ENCODE results near the gene CARHSP1.
A peak's percentile ranks its signal among the peaks of the same experiment; 100 is the strongest.

CARHSP1 gene

DNA sequence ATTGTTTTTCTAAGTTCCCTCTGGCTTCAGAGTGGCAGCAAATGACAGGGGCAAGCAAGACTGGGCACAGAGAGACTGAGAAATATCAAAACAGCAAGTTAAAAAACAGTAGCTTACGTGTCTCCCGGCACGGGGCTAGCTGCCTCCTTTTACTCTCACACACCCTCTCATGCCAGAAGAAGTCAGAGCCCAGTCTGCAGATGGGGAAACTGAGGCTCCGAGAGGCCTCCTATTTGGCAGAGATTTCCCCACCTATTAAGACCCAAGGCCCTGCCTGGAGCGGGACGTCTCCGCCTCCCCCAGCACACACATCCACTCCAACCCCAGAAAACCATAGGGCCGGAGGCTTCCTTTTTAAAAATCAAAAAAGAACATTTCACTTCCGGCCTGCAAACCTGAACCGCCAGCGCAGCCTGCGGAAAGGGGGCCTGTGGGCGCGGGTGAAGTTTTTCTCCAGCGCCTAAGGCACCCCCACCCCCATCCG is 832 bp downstream of the CARHSP1 start:
- peak overlapping the region; percentile 88 for H3K4me3 ChIP-seq (ENCODE audit: low read length)
- H3K9ac ChIP-seq (ENCODE audit: low read length), result peak overlapping the region; percentile 95
- peaks cover 55% of the 10 kb centered on the region for H3K4me1 ChIP-seq (ENCODE audit: control insufficient read depth, insufficient read depth, low read length)
- H3K27me3 ChIP-seq (replicated peaks; ENCODE audit: control insufficient read depth, insufficient read depth, low read length), result no peaks in the 10 kb centered on the region
- DNase-seq (ENCODE audit: low read depth), result peak; percentile 43
- no peaks in the 10 kb centered on the region for H3K9me3 ChIP-seq (ENCODE audit: control insufficient read depth, low read length)
- no peaks in the 10 kb centered on the region for H3K36me3 ChIP-seq (ENCODE audit: control insufficient read depth, insufficient read depth, low read length, severe bottlenecking)

DNA sequence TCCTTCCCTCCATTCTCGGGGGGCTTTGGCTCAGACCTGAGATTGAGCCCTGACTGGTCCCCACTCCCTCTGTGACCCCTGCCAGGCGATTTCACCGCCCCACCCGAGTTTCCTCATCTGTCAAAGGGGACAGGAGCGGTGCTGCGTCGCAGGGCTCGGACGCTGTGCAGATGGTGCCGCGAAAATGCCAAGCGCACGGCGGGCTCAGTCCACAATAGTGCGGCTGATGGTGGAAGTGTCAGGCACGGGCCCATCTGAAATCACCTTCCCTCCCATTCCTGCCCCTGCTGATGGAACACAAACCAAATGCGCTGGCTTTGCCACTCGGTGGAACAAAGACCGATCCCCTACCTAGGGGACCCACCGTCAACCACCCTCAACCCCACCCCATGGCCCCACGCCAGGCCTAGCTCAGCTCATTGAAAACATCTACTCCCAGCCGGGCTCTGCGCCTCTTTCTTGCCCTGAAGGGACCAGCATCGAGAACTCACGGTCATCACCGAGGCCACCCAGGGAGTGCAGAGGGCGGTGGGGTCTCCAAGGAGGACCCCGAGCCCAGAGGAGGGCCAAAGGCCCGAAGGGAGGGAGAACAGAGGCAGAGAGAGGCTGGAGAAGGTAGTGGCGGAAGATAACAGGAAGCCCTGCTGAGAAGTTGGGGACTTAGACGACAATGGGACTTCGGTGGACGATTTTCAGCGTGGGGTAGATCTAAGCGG is 1.4 kb downstream of the CARHSP1 start:
- Histone ChIP-seq H3K9ac (ENCODE audit: low read length) (peak overlapping the region; percentile 95), H3K4me3 (ENCODE audit: low read length) (peak overlapping the region; percentile 88), H3K27me3 (replicated peaks; ENCODE audit: control insufficient read depth, insufficient read depth, low read length) (no peaks in the 10 kb centered on the region), H3K4me1 (ENCODE audit: control insufficient read depth, insufficient read depth, low read length) (peaks cover 56% of the 10 kb centered on the region), H3K9me3 (ENCODE audit: control insufficient read depth, low read length) (no peaks in the 10 kb centered on the region), H3K36me3 (ENCODE audit: control insufficient read depth, insufficient read depth, low read length, severe bottlenecking) (no peaks in the 10 kb centered on the region)
- DNase-seq (ENCODE audit: low read depth), result peak; percentile 59

DNA sequence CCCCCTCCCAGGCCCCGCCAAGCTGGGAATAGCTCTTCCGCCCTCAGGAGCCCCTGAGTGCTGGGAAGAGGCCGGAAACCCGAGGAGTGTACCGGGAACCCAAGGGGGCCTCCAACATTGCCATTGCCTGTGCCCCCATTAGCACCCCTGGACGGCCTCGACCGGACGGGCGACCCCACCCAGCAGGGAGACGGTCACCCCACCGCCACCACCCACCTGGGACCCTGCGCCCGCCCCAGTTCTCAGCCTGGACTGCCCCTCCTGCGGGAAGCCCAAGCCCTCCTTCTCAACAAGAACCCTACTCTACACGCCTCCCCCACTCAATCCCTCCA is 2.0 kb downstream of the CARHSP1 start:
- peaks cover 61% of the 10 kb centered on the region for H3K4me1 ChIP-seq (ENCODE audit: control insufficient read depth, insufficient read depth, low read length)
- peak overlapping the region; percentile 95 for H3K9ac ChIP-seq (ENCODE audit: low read length)
- H3K27me3 ChIP-seq (replicated peaks; ENCODE audit: control insufficient read depth, insufficient read depth, low read length), result no peaks in the 10 kb centered on the region
- no peak for DNase-seq (ENCODE audit: low read depth)
- H3K36me3 ChIP-seq (ENCODE audit: control insufficient read depth, insufficient read depth, low read length, severe bottlenecking), result no peaks in the 10 kb centered on the region
- H3K9me3 ChIP-seq (ENCODE audit: control insufficient read depth, low read length), result no peaks in the 10 kb centered on the region
- H3K4me3 ChIP-seq (ENCODE audit: low read length), result peak overlapping the region; percentile 88

DNA sequence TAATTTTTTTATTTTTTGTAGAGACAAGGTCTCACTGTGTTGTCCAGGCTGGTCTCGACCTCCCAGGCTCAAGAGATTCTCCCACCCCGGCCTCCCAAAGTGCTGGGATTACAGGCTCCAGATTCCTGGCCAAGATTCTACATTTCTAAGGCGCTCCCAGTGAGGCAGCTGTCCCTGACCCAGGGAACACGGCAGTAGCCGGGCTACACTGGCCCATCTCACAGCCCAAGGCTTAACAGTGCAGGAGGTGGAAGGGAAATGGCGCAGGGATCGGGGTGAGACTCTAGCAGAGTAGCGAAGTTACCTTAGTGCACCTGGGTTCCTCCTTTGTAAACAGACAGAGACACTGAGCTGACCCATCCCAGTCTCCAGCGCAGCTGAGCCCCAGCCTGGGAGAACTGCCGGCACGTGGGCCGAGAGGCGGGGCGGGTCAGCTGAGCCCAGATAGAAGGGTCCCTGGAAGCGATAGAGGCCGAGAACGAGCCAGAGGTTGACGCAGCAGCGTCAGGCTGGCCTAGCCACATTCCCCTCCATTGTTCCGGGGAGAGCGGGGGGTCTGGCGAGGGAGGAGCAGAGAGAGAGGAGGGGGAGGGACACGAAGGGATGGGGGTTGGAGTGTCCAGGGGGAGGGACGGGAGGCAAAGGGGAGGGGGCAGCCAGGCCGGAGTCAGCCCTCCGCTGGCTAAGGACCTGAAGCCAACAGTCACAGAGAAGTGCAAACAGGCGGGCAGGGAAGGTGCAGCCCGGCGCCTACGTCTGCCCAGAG is 2.5 kb downstream of the CARHSP1 start:
- Histone ChIP-seq H3K27me3 (replicated peaks; ENCODE audit: control insufficient read depth, insufficient read depth, low read length) (no peaks in the 10 kb centered on the region), H3K36me3 (ENCODE audit: control insufficient read depth, insufficient read depth, low read length, severe bottlenecking) (no peaks in the 10 kb centered on the region), H3K4me3 (ENCODE audit: low read length) (peak overlapping the region; percentile 88), H3K9ac (ENCODE audit: low read length) (peak overlapping the region; percentile 95), H3K4me1 (ENCODE audit: control insufficient read depth, insufficient read depth, low read length) (peaks cover 66% of the 10 kb centered on the region), H3K9me3 (ENCODE audit: control insufficient read depth, low read length) (no peaks in the 10 kb centered on the region)
- DNase-seq (ENCODE audit: low read depth), result peak; percentile 33

DNA sequence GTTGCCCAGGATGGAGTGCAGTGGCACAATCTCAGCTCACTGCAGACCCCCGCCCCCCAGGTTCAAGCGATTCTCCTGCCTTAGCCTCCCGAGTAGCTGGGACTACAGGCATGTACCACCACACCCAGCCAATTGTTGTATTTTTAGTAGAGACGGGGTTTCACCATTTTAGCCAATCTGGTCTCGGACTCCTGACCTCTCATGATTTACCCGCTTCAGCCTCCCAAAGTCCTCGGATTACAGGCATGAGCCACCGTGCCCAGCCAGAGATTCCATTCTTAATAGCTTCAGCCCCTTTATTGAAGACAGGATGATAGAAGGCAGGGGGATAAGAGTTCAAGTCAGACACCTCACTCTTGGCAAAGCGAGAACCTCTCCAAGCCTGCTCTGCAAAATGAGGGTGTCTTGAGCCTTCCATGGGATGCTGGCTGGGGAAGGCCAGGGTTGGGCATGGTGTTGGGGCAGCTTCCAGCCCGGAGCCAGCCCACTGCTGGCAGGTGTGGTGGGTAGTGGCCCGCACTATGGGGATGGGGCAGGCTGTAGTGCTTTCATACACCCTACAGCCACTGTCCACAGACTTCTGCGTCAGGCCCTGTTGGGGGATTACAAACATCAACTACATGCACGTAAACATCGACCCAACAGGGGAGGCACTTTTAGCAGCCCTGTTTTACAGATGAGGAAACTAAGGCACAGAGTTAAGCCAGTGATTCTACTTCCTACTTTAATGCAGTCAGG is 3.5 kb downstream of the CARHSP1 start:
- H3K4me1 ChIP-seq (ENCODE audit: control insufficient read depth, insufficient read depth, low read length), result peaks cover 67% of the 10 kb centered on the region
- H3K27me3 ChIP-seq (replicated peaks; ENCODE audit: control insufficient read depth, insufficient read depth, low read length), result no peaks in the 10 kb centered on the region
- H3K9ac ChIP-seq (ENCODE audit: low read length), result no peak overlapping the region
- no peak overlapping the region for H3K4me3 ChIP-seq (ENCODE audit: low read length)
- H3K9me3 ChIP-seq (ENCODE audit: control insufficient read depth, low read length), result no peaks in the 10 kb centered on the region
- no peaks in the 10 kb centered on the region for H3K36me3 ChIP-seq (ENCODE audit: control insufficient read depth, insufficient read depth, low read length, severe bottlenecking)
- DNase-seq (ENCODE audit: low read depth), result no peak

DNA sequence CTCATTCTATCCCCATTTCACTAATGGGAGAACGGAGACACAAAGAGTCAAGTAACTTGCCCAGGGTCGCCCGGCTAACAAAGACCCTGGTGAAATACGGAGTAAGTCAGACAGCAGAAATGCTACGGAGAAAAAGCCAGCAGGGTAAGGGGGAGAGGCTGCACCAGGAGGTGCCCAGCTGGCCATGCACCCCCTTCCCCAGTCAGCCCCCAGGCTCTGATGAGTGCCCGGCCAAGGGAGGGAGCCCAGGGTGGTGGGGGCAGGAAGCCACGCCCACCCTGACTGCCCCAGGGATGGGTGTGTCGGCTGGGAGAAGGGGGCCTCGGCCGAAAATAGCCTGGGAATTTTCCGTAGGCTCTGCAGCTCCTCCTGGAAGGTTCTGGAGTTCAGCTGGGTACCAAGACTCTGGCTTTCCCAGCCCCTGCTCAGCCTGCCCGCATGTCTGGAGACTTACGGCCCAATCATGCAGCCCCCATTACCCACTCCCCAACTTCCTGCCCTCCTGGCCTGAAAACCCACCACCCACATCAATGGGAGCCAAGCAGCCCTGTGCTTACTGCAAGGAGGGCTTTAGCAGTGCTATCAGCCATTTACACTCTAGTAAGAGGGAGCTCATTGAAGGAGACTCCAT is 4.2 kb downstream of the CARHSP1 start:
- no peak for DNase-seq (ENCODE audit: low read depth)
- Histone ChIP-seq H3K9me3 (ENCODE audit: control insufficient read depth, low read length) (no peaks in the 10 kb centered on the region), H3K36me3 (ENCODE audit: control insufficient read depth, insufficient read depth, low read length, severe bottlenecking) (no peaks in the 10 kb centered on the region), H3K9ac (ENCODE audit: low read length) (peak overlapping the region; percentile 43), H3K27me3 (replicated peaks; ENCODE audit: control insufficient read depth, insufficient read depth, low read length) (no peaks in the 10 kb centered on the region), H3K4me1 (ENCODE audit: control insufficient read depth, insufficient read depth, low read length) (peaks cover 74% of the 10 kb centered on the region), H3K4me3 (ENCODE audit: low read length) (no peak overlapping the region)

DNA sequence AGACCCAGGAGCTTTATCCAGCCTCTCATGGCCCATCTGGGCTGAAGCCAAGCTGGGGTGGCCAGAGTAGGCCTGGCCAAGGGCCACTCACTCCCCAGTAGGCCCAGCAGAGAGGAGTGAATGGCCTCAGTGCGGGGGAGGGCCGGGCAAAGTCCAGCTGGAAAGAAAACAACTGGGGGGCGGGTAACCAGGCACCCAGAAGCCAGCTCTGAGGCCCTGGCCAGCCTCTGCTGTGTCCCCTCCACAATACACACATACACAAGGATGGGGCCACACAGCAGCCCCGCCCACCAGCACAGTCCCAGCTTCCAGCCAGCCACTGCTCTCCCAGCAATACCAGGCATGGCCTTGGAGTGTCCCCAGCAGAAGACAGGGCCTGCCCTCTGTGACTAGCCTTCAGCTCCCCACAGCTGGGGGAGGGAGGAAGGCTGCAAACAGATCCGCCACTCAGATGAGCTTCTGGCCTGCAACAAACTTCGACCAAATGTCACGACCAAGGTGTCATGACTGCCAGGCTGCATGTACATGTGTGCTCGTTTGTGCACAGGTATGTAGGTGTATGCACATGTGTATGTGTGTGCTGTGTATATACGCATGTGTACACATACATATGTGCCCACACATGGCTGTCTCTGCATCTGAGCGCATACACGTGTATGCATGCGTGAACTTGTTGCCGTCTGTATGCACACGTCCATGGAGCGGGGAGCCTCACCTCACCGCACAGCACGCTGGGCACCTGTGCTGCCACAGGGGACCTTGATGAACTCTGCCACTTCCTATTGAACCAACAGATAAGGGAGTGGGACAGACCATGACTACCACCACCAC is 5.0 kb downstream of the CARHSP1 start:
- H3K9ac ChIP-seq (ENCODE audit: low read length), result peak overlapping the region; percentile 43
- peaks cover 73% of the 10 kb centered on the region for H3K4me1 ChIP-seq (ENCODE audit: control insufficient read depth, insufficient read depth, low read length)
- no peak overlapping the region for H3K4me3 ChIP-seq (ENCODE audit: low read length)
- DNase-seq (ENCODE audit: low read depth), result no peak
- no peaks in the 10 kb centered on the region for H3K27me3 ChIP-seq (replicated peaks; ENCODE audit: control insufficient read depth, insufficient read depth, low read length)
- H3K9me3 ChIP-seq (ENCODE audit: control insufficient read depth, low read length), result no peaks in the 10 kb centered on the region
- peaks cover 5% of the 10 kb centered on the region for H3K36me3 ChIP-seq (ENCODE audit: control insufficient read depth, insufficient read depth, low read length, severe bottlenecking)

DNA sequence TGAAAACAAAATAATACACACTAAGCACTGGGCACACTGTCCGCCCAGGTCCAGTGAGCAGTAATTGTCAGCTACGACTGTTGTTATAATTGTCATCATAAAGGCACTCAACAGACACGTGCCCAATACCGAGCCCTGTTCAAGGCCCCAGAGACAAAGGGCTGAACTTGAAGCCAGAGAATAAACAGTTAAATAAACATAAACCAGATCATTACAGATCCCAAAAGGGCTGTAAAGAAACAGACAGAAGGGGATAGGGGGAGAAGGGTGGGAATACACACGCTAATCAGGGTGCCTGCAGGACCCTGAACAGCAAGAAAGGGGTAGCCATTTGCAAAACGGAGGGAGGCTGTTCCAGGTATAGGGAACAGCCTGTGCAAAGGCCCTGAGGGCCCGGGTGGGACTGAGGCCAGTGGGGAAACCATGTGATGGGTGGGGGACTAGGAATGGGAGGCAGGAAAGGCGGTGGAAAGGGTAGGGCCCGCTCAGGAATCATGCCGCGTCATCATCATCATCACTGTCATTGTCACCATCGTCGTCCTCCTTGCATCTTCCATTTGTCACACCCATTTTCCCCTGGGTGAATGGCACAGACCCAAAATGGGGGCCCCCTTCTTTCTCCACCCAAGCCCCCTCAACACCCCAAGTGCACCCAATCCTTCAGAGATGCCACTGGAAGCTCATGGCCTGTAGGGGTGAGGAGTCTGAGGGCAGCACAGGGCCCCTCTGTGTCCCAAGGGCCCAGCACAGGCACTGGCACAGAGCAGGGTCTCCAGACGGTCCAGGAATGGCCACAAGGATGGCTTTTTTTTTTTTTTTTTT is 6.3 kb downstream of the CARHSP1 start:
- Histone ChIP-seq H3K27me3 (replicated peaks; ENCODE audit: control insufficient read depth, insufficient read depth, low read length) (no peaks in the 10 kb centered on the region), H3K9me3 (ENCODE audit: control insufficient read depth, low read length) (no peaks in the 10 kb centered on the region), H3K9ac (ENCODE audit: low read length) (peak overlapping the region; percentile 43), H3K36me3 (ENCODE audit: control insufficient read depth, insufficient read depth, low read length, severe bottlenecking) (peaks cover 15% of the 10 kb centered on the region), H3K4me3 (ENCODE audit: low read length) (no peak overlapping the region), H3K4me1 (ENCODE audit: control insufficient read depth, insufficient read depth, low read length) (peaks cover 67% of the 10 kb centered on the region)
- no peak for DNase-seq (ENCODE audit: low read depth)

DNA sequence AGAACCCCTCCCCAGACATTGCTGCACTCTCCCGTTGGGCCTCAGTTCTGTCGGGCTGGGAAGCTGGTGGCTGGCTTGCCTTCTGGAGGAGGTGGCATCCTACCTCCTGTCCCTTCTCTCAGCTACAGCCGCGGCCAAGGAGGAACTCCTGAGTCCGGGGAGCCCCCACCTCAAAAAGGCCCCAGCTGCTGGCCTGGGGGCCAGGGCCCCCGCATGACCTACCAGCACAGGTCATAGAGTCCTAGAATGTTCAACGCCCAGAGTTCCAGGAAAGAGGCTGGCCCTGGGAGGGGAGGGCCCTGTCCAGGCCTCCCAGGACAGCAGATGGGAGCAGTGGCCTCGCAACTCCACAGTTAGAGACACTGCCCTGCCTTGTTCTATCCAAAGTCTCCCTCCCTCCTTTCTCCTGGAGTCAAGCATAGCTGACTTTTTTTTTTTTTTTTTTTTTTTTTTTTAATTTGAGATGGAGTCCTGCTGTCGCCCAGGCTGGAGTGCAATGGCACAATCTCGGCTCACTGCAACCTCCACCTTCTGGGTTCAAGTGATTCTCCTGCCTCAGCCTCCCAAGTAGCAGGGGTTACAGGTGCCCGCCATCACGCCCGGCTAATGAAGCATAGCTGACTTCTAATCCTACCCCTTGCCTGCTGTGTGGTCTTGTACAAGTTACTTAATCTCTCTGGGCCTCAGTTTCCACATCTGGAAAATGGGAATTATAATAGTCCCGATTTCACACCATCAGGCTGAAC is 7.1 kb downstream of the CARHSP1 start:
- no peaks in the 10 kb centered on the region for H3K27me3 ChIP-seq (replicated peaks; ENCODE audit: control insufficient read depth, insufficient read depth, low read length)
- H3K36me3 ChIP-seq (ENCODE audit: control insufficient read depth, insufficient read depth, low read length, severe bottlenecking), result peaks cover 17% of the 10 kb centered on the region
- peaks cover 59% of the 10 kb centered on the region for H3K4me1 ChIP-seq (ENCODE audit: control insufficient read depth, insufficient read depth, low read length)
- no peaks in the 10 kb centered on the region for H3K9me3 ChIP-seq (ENCODE audit: control insufficient read depth, low read length)
- H3K9ac ChIP-seq (ENCODE audit: low read length), result peak overlapping the region; percentile 43
- DNase-seq (ENCODE audit: low read depth), result no peak
- peak overlapping the region; percentile 37 for H3K4me3 ChIP-seq (ENCODE audit: low read length)

All from adipocyte (in vitro differentiated cells).